HepG2 (cell line): ENCODE measurements around the gene HEY2. TPM values are rescaled to one million over a fixed set of nuclear protein-coding genes. Genes with fewer than 3 reads are reported as not detected.

Source experiments
- ARID5B ChIP-seq: IDR thresholded peaks from 2 replicates; pipeline ENCODE4 v1.4.0; 2020; ENCODE audit warnings: mild to moderate bottlenecking, missing genetic modification reagents
- FOXC1 ChIP-seq: sonication (generic); formaldehyde crosslinking; IDR thresholded peaks from 2 replicates; pipeline ENCODE4 v1.8.0; 2022; ENCODE audit warnings: mild to moderate bottlenecking, missing genetic modification reagents, borderline replicate concordance
- FOXK1 ChIP-seq: sonication (generic); formaldehyde crosslinking; IDR thresholded peaks from 2 replicates; pipeline ENCODE4 v1.4.0; 2020; ENCODE audit warnings: low read depth, missing genetic modification reagents, borderline replicate concordance
- GABPB1 ChIP-seq: IDR thresholded peaks from 2 replicates; pipeline ENCODE4 v1.6.1; 2016; ENCODE audit warnings: mild to moderate bottlenecking, missing genetic modification reagents, moderate library complexity, missing compliant biosample characterization
- HDAC1 ChIP-seq: sonication (generic); formaldehyde crosslinking; IDR thresholded peaks from 2 replicates; pipeline ENCODE4 v1.5.1; 2020; ENCODE audit warnings: mild to moderate bottlenecking, missing genetic modification reagents
- HOXA9 ChIP-seq: sonication (generic); formaldehyde crosslinking; IDR thresholded peaks from 2 replicates; pipeline ENCODE4 v1.8.1; 2022; ENCODE audit warnings: missing genetic modification reagents, mild to moderate bottlenecking, moderate library complexity, borderline replicate concordance
- KDM5A ChIP-seq: fragments of 200-600 bp; sonication (generic); IDR thresholded peaks from 2 replicates; pipeline ENCODE4 v1.7.0; 2018; ENCODE audit warnings: antibody characterized with exemption, mild to moderate bottlenecking, low read length, borderline replicate concordance
- NCOA2 ChIP-seq: sonication (generic); formaldehyde crosslinking; IDR thresholded peaks from 2 replicates; pipeline ENCODE4 v1.8.0; 2022; ENCODE audit warnings: inconsistent platforms
- RARG ChIP-seq: sonication (generic); formaldehyde crosslinking; IDR thresholded peaks from 2 replicates; pipeline ENCODE4 v1.4.0; 2020; ENCODE audit warnings: low read depth, mild to moderate bottlenecking, missing genetic modification reagents
- RXRB ChIP-seq: IDR thresholded peaks from 2 replicates; pipeline ENCODE4 v1.6.1; 2016; ENCODE audit warnings: borderline replicate concordance, missing genetic modification reagents, missing compliant biosample characterization
- SAP130 ChIP-seq: IDR thresholded peaks from 2 replicates; pipeline ENCODE4 v1.6.1; 2016; ENCODE audit warnings: low read depth
- SIX4 ChIP-seq: sonication (generic); formaldehyde crosslinking; IDR thresholded peaks from 2 replicates; pipeline ENCODE4 v1.4.0; 2020; ENCODE audit warnings: missing genetic modification reagents
- U2AF2 ChIP-seq: fragments of 200-400 bp; formaldehyde crosslinking; IDR thresholded peaks from 2 replicates; pipeline ENCODE4 v1.6.1; 2017; ENCODE audit warnings: low read depth, mild to moderate bottlenecking, low read length
- XRCC5 ChIP-seq: fragments of 200-400 bp; formaldehyde crosslinking; optimal IDR thresholded peaks from 2 replicates; pipeline ENCODE3; 2017; ENCODE audit warnings: mild to moderate bottlenecking, low read length
- ZFP41 ChIP-seq: sonication (generic); formaldehyde crosslinking; IDR thresholded peaks from 2 replicates; pipeline ENCODE4 v1.4.0; 2020; ENCODE audit warnings: mild to moderate bottlenecking, missing genetic modification reagents, borderline replicate concordance
- ZNF230 ChIP-seq: sonication (generic); formaldehyde crosslinking; IDR thresholded peaks from 2 replicates; pipeline ENCODE4 v1.4.0; 2020; ENCODE audit warnings: mild to moderate bottlenecking, missing genetic modification reagents
- ZNF253 ChIP-seq: sonication (generic); formaldehyde crosslinking; IDR thresholded peaks from 2 replicates; pipeline ENCODE4 v1.8.0; 2022; ENCODE audit warnings: mild to moderate bottlenecking, missing genetic modification reagents, borderline replicate concordance
- ZNF281 ChIP-seq: sonication (generic); formaldehyde crosslinking; IDR thresholded peaks from 2 replicates; pipeline ENCODE4 v1.4.0; 2020; ENCODE audit warnings: missing genetic modification reagents, borderline replicate concordance
- ZNF367 ChIP-seq: sonication (generic); formaldehyde crosslinking; IDR thresholded peaks from 2 replicates; pipeline ENCODE4 v1.4.0; 2020; ENCODE audit warnings: missing genetic modification reagents, borderline replicate concordance
- ZNF674 ChIP-seq: sonication (generic); formaldehyde crosslinking; IDR thresholded peaks from 2 replicates; pipeline ENCODE4 v1.5.0; 2020; ENCODE audit warnings: low read depth, mild to moderate bottlenecking, missing genetic modification reagents
- ZNF703 ChIP-seq: sonication (generic); formaldehyde crosslinking; IDR thresholded peaks from 2 replicates; pipeline ENCODE4 v1.5.1; 2020; ENCODE audit warnings: missing genetic modification reagents, mild to moderate bottlenecking, moderate library complexity, borderline replicate concordance
- ZNF713 ChIP-seq: sonication (generic); formaldehyde crosslinking; IDR thresholded peaks from 2 replicates; pipeline ENCODE4 v1.4.0; 2020; ENCODE audit warnings: mild to moderate bottlenecking, missing genetic modification reagents
- ZNF788 ChIP-seq: sonication (generic); formaldehyde crosslinking; IDR thresholded peaks from 2 replicates; pipeline ENCODE4 v1.5.0; 2020; ENCODE audit warnings: mild to moderate bottlenecking, missing genetic modification reagents, borderline replicate concordance
- ZNF891 ChIP-seq: sonication (generic); formaldehyde crosslinking; IDR thresholded peaks from 2 replicates; pipeline ENCODE4 v1.5.0; 2020; ENCODE audit warnings: mild to moderate bottlenecking, missing genetic modification reagents
- polyA plus RNA-seq, 8 experiments: library from polyadenylated mRNA; depleted of rRNA in 3 of 8; stranded (reverse) in 7 of 8; unstranded in 1 of 8; fragments of >200 nt; fragmentation: Illumina TruSeq in 4 of 8; extraction: Trizol in 4 of 8; gene quantifications; 2 replicates each; pipeline versions ENCODE4 v1.2.1 to v1.2.3, GENCODE V29; 2011 to 2016; ENCODE audit warnings: low read depth in 4 of 8, missing spikeins in 1 of 8, mixed read lengths in 1 of 8; ENCODE audit not compliant: insufficient read depth in 1 of 8
- total RNA-seq, 5 experiments: library from RNA; depleted of rRNA; stranded (reverse); fragments of >200 nt; fragmentation: Illumina TruSeq; extraction: Trizol; gene quantifications; 2 replicates each; pipeline ENCODE4 v1.2.3, GENCODE V29; 2016; ENCODE audit warnings: low read depth in 1 of 5

HEY2 gene
- total and polyA plus RNA-seq, 2 of the 13 experiments (the other 11 are each of a cell fraction or from before 2014, with no cell fraction given) = 0.04 TPM

DNA sequence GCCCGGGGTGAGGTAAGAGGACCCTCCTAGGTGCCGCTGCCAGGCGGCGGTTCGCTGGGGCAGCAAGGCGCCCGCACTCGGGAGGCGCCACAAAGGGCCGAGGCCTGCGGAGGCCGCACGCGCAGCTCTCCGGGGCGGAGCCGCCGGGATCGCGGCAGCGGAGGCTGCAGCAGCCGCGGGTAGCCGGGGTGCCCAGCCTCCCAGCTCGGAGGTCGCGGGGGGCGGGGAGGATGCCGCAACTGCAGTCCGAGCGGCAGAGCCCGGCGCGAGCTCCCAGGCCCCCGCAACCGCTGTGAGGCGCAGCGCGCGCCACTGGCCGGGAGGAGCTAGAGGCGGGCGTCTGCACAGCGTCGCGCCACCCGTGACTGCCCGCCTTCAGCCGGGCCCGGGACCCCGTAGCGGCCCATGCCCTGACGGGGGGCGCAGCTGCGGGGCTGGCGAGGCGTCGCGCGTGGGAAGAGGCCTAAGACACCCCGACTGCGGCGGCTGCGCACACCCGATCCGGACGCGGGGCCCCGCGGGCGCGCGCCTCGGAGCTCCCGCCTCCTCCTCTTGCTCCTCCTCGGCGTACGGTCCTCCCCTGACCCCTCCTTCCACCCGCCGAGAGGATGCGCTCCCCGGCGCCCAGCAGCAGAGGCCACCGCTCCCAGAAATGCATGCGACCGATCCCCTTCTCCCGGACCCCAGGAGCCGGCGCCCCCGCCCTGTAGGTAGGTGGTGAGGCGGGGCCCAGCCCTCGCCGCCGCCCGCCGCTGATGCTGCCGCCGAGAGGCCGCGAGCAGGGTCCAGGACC, 41.1 kb downstream of the HEY2 start, which contains the start of gene NCOA7 (continued):
- TF ChIP-seq ZNF281 (CRISPR knock-in tag) (peak; percentile 66), ZFP41 (CRISPR knock-in tag) (peak; percentile 18; the same call in 1 of the 2 replicates), GABPB1 (peak; percentile 71), RXRB (CRISPR knock-in tag) (no peak), ZNF713 (CRISPR knock-in tag) (no peak), ZNF891 (CRISPR knock-in tag) (peak; percentile 87; the same call in 1 of the 2 replicates), ZNF230 (CRISPR knock-in tag) (no peak; the same call in none of the 2 replicates), ZNF367 (CRISPR knock-in tag) (peak; percentile 54; the same call in 1 of the 2 replicates), SAP130 (CRISPR knock-in tag) (peak; percentile 72), ZNF788 (peak; percentile 77; the same call in 1 of the 2 replicates), HDAC1 (peak; percentile 54; the same call in 1 of the 2 replicates), ARID5B (peak; percentile 43), FOXC1 (CRISPR knock-in tag) (peak; percentile 86; the same call in 1 of the 2 replicates), FOXK1 (CRISPR knock-in tag) (no peak), ZNF703 (CRISPR knock-in tag) (peak; percentile 68; the same call in 1 of the 2 replicates), HOXA9 (CRISPR knock-in tag) (peak; percentile 87), RARG (CRISPR knock-in tag) (peak; percentile 84; the same call in 1 of the 2 replicates), ZNF674 (CRISPR knock-in tag) (peak; percentile 98; the same call in 1 of the 2 replicates), SIX4 (CRISPR knock-in tag) (peak; percentile 6; the same call in 1 of the 2 replicates), U2AF2 (no peak), ZNF253 (CRISPR knock-in tag) (peak; percentile 29), XRCC5 (peak; percentile 74), NCOA2 (CRISPR knock-in tag) (no peak), KDM5A (peak; percentile 55; the same call in 1 of the 2 replicates)
